Stimulated activated CD4-positive, alpha-beta T cell treated with anti-CD3 and anti-CD28 coated beads, Interleukin-1b, Interleukin-23, amount 100 ng/mL, for 4 hours (primary cell): Measurements from ENCODE around the gene MINAR2.
A peak's percentile ranks its signal among the peaks of the same experiment; 100 is the strongest.

Source experiments
- DNase-seq, 2 donors: peaks; one replicate each; pipeline ENCODE4 v3.0.0-alpha.2; 2020; ENCODE audit warnings: low read depth in 2 of 2

The MINAR2 gene

GRCh38 chr5:129771058-129771838 lies 23.4 kb downstream of the MINAR2 start:
- DNase-seq: peak; percentile 6 to 15

DNA sequence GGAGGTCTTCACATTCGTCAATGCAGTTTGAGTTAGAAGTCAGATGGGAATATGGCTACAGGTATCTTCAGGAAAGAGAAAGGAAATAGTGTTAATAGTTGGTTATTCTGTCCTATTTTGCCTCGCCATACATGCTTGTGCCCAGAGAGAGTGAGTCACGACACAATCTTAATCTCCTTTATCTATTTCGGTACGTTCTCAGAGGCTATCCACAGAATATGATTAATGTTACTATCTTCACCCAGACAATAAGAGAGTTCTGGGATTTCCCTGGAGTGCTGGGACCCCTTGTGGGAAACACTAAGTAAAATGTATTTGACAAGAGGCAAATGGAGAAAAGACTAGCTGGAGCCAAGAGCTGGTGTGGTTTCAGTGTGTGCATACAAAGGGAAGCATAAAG lies 25.5 kb downstream of the MINAR2 start:
- no peak for DNase-seq

DNA sequence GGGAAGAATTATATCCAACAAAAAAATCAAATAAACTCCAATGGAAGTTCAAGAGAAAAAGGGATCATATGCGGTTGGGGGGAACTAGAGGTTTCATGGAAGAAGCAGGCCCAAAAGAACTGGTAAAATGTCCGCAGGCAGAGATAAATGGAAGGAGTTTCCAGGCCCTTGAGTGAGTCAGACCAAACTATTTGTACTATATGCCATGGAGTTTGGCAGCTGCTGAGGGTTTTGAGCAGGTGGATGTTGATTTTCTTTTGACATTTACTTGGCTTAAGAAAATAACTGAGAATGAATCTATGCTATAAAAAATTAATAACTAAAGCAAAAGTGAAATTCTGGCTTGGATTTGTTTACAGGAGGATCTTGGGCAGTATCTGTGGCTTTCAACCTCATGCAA lies 33.7 kb downstream of the MINAR2 start:
- no peak for DNase-seq

DNA sequence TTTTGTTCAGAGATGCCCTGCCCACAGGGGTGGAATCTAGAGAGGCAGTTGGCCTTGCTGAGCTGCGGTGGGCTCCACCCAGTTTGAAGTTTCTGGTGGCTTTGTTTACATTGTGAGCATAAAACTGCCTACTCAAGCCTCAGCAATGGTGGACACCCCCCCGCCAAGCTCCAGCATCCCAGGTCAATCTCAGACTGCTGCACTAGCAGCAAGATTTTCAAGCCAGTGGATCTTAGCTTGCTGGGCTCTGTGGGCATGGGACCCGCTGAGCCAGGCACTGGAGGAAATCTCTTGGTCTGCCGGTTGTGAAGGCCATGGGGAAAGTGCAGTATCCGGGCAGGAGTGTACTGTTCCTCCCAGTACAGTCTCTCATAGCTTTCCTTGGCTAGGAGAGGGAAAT lies 55.5 kb downstream of the MINAR2 start:
- no peak for DNase-seq

DNA sequence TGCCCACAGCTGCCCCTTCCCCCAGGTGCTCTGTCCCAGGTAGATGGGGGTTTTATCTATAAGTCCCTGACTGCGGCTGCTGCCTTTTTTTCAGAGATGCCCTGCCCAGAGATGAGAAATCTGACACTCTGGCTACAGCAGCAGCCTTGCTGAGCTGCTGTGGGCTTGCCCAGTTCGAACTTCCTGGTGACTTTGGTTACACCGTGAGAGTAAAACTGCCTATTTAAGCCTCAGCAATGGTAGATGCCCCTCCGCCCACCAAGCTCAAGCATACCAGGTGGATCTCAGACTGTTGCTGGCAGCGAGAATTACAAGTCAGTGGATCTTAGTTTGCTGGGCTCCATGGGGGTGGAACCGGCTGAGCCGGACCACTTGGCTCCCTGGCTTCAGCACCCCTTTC lies 56.8 kb downstream of the MINAR2 start:
- DNase-seq: no peak

DNA sequence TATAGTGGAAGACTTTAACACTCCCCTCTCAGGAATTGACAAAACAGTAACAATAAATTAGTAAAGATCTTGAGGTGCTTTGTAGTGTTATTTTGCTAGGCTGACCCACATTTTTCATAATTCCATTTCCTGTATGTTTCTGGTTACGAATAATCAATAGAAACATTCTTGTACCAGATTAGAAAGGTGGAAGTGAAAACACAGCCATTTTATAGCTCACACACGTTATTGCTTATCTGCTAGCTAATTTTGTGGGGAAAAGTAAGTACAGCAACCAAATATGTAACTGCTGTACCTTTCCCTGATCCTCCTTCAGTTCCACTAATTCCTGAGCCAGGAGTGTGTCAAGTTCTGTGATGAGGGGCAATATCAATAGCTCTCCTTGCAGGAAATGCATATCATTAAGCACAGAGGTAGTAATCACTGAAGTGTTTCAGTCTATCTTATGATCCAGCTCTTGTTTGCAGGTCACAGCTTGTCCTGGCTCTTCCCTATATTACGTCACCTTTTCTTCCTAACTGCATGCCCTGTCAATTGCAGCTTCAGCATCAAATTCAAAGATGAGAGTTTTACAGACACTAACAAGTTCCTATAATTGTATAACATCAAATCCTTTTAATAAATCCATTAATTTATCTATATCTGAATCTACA lies 59.4 kb downstream of the MINAR2 start:
- DNase-seq: no peak
